Glutamatergic neuron (in vitro differentiated cells): ENCODE measurements around the gene KXD1. TPM values are rescaled to one million over a fixed set of nuclear protein-coding genes. Genes with fewer than 3 reads are reported as not detected.
A peak's percentile ranks its signal among the peaks of the same experiment; 100 is the strongest.

Experiments
- DNase-seq: peaks from one replicate; pipeline ENCODE4 v3.0.0; 2022
- H3K27ac Mint-ChIP-seq: one replicate; pipeline ENCODE4 v1.8.0; 2020; ENCODE audit warnings: mild to moderate bottlenecking, mixed read lengths, inconsistent platforms; ENCODE audit not compliant: unreplicated experiment
- H3K27me3 Mint-ChIP-seq: one replicate; pipeline ENCODE4 v1.8.0; 2020; ENCODE audit warnings: mild to moderate bottlenecking, moderate library complexity, mixed read lengths, inconsistent platforms; ENCODE audit not compliant: unreplicated experiment
- H3K36me3 Mint-ChIP-seq: one replicate; pipeline ENCODE4 v1.8.0; 2020; ENCODE audit warnings: mild to moderate bottlenecking, mixed read lengths, inconsistent platforms; ENCODE audit not compliant: unreplicated experiment
- H3K4me1 Mint-ChIP-seq: one replicate; pipeline ENCODE4 v1.8.0; 2020; ENCODE audit warnings: mild to moderate bottlenecking, low read depth, mixed read lengths, inconsistent platforms; ENCODE audit not compliant: unreplicated experiment
- H3K4me3 Mint-ChIP-seq: one replicate; pipeline ENCODE4 v1.8.0; 2020; ENCODE audit warnings: mild to moderate bottlenecking, mixed read lengths, inconsistent platforms; ENCODE audit not compliant: unreplicated experiment
- H3K9me3 Mint-ChIP-seq: one replicate; pipeline ENCODE4 v1.8.0; 2020; ENCODE audit warnings: mild to moderate bottlenecking, moderate library complexity, mixed read lengths, inconsistent platforms; ENCODE audit not compliant: unreplicated experiment
- CTCF ChIP-seq: fragments of 200-600 bp; sonication (generic); IDR thresholded peaks from one replicate; pipeline ENCODE4 v1.5.0; 2021; ENCODE audit not compliant: partially characterized antibody, unreplicated experiment
- total RNA-seq: library from RNA; stranded (reverse); fragmentation: NEBNext Ultra II Directional; extraction: Animal tissue kit (Norgen Biotek cat#: 25700); gene quantifications from one replicate; pipeline ENCODE4 v1.2.1, GENCODE V29; 2021; ENCODE audit not compliant: unreplicated experiment

The KXD1 gene
- total RNA-seq, 1 donor from 2014 or later, result 71.3 TPM

GRCh38 chr19:18593367-18594095 lies 35.9 kb downstream of the KXD1 start:
- H3K9me3 Mint-ChIP-seq, result peaks cover 25% of the 10 kb centered on the region
- peaks cover 5% of the 10 kb centered on the region for H3K4me1 Mint-ChIP-seq
- no peak for TF ChIP-seq CTCF
- peak overlapping the region; percentile 81 for H3K4me3 Mint-ChIP-seq
- peaks cover 15% of the 10 kb centered on the region for H3K27me3 Mint-ChIP-seq
- no peak overlapping the region for H3K27ac Mint-ChIP-seq
- H3K36me3 Mint-ChIP-seq, result no peaks in the 10 kb centered on the region
- no peak for DNase-seq

DNA sequence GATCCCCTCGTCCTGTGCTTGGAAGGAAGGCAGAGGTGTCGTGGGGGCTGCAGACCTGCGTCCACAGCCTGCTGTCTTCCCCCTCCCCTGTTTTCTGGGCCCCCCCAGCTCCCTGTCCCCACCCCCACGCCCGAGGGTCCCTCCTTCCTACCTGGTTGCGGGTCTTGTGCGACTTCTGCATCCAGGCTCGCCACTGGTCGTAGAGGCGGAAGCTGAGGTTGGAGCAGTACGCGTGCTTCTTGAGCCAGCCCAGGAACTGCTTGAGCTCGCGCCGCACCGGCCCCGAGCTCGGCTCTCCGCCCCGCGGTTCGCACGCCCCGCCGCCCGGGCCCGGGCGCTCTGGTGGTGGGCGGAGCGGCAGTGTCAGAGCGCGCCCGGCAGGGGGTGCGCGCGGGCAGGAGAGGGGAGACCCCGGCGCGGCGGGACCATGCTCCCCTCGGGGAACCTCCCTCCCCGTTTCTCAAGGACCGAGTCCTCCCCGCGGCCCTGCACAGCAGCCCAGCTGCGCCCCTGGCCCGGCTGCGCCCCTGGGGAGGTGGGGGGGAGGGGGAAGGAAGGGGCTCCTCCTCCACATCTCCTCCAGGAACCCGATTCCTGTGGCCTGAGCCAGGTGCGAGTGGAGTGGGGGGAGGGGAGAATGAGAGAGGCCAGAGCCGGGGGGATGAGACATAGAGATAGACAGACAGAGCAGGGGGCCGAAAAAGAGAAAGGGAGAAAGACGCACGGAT lies 36.6 kb downstream of the KXD1 start:
- peaks cover 25% of the 10 kb centered on the region for H3K9me3 Mint-ChIP-seq
- peak overlapping the region; percentile 91 for H3K4me3 Mint-ChIP-seq
- DNase-seq, result peak; percentile 87
- H3K27ac Mint-ChIP-seq, result peak overlapping the region; percentile 90
- no peaks in the 10 kb centered on the region for H3K36me3 Mint-ChIP-seq
- TF ChIP-seq CTCF, result peak; percentile 93
- peaks cover 5% of the 10 kb centered on the region for H3K4me1 Mint-ChIP-seq
- H3K27me3 Mint-ChIP-seq, result peaks cover 15% of the 10 kb centered on the region

DNA sequence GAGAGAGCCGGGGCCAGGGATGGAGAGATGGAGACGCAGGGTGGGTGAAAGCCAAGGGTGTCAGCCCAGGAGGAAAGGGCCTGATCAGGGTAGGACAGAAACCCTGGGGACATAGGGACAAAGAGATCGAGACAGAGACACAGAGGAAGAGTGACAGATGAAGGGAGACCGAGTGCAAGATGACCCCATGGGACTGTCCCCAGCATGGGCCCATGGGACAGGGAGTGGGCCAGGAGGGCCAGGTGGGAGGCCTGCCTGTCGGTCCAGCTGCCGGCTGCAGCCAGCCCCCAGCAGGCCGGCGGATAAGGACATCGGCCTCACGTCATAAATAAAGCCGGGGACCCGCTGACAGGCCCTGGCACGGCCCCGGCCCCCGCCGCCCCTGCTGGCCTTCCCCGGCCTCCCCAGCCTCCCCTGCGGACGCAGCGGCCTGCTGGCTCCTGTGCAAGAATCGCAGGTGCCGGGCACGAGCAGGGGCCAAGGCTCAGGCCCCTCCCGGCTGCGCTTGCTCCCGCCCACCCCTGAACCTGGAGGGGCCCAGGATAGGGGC lies 37.2 kb downstream of the KXD1 start:
- H3K27me3 Mint-ChIP-seq, result peaks cover 13% of the 10 kb centered on the region
- DNase-seq, result no peak

GRCh38 chr19:18595475-18595874 lies 37.8 kb downstream of the KXD1 start:
- H3K9me3 Mint-ChIP-seq, result peaks cover 17% of the 10 kb centered on the region
- H3K27ac Mint-ChIP-seq, result no peak overlapping the region
- peaks cover 4% of the 10 kb centered on the region for H3K4me1 Mint-ChIP-seq
- H3K27me3 Mint-ChIP-seq, result peaks cover 12% of the 10 kb centered on the region
- H3K4me3 Mint-ChIP-seq, result peak overlapping the region; percentile 49
- H3K36me3 Mint-ChIP-seq, result no peaks in the 10 kb centered on the region
- no peak for DNase-seq
- no peak for TF ChIP-seq CTCF

More for the DNA sequence above, 37.2 kb downstream of the KXD1 start:
- no peak for TF ChIP-seq CTCF
- Mint-ChIP-seq H3K36me3 (no peaks in the 10 kb centered on the region), H3K4me3 (peak overlapping the region; percentile 91), H3K4me1 (peaks cover 5% of the 10 kb centered on the region), H3K27ac (peak overlapping the region; percentile 90), H3K9me3 (peaks cover 22% of the 10 kb centered on the region)
